HG03575 (cell line): ENCODE data around the gene EML5.
A peak's percentile ranks its signal among the peaks of the same experiment; 100 is the strongest.

Experiments
- ATAC-seq: cut with Tn5 transposase; IDR thresholded peaks from one replicate; pipeline ENCODE4 v1.9.1; 2021; ENCODE audit not compliant: unreplicated experiment, insufficient number of reproducible peaks, low FRiP score; ENCODE audit errors: extremely low read depth

Gene EML5

GRCh38 chr14:88746052-88746451, 46.7 kb downstream of the EML5 start:
- ATAC-seq = no peak

DNA sequence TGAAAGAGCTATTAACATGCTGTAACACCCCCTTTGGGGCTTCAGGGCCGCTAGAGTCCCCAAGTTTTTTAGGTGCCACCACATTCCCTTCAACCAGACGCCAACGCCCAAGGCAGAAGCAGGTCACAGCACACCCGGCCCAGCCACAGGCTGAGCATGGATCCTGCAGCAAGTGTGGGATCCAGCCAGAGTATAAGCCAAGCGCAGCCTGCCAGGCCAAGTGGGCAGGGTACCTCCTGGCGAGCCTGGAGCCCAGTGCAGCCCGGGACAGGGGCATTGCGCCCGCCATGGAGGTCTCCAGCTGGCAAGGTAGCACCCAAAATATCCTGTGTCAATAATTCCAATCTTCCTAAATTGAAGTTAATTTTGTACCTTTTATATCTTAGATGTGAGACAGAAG, 55.5 kb downstream of the EML5 start:
- ATAC-seq = no peak

- no peak for ATAC-seq
These were observed 59.6 kb downstream of the EML5 start for GRCh38 chr14:88733121-88733520.

DNA sequence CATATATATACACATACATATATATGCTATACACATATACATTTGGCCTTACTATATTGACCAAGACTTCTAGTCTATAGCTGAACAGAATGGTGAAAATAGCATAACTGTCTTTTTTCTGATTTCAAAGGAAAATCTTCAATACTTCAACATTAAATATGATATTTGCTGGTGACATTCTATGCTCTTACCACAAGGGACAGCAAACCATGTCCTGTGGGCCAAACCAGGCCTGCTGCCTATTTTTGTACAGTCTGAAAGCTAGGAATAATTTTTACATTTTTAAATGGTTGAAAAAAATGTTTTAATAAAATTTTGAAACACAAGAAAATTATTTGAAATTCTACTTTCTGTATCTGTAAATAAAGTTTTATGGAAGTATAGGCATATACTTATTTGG, 63.6 kb downstream of the EML5 start:
- ATAC-seq = no peak

DNA sequence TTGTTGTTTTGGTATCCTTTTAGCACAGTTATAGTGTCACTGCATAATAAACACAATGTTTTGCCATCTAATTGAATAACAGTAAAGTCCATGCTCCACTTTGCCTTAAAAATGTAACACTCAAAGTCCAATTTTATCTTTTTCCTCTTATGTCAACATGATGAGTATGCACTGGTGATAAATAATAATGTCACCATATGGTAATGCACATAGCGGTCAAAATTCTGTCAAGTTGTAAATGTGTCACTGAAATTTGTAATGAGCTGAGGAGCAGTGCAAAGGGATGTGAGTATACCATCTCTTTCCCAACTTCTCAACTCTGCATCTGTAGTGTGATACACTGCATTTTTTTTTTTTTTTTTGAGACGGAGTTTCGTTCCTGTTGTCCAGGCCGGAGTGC, 65.7 kb downstream of the EML5 start:
- ATAC-seq = no peak

DNA sequence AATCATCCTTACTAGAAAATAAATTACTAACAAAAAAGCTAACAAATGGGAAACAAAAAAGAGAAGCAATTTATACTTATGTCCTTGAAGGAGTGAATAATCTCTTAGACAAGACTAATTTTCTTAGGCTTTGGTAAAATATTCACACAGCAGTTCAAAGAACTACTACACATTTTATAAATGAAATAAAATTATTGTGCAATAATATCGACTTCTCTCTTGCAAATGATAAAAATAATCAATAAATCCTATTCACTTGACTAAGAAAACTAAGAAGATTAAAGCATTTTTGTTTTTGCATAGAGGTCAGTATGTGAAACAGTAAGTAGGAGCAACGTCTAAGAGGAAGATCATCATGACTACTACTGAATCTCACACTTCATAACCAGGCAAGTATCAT, 82.0 kb downstream of the EML5 start:
- no peak for ATAC-seq

DNA sequence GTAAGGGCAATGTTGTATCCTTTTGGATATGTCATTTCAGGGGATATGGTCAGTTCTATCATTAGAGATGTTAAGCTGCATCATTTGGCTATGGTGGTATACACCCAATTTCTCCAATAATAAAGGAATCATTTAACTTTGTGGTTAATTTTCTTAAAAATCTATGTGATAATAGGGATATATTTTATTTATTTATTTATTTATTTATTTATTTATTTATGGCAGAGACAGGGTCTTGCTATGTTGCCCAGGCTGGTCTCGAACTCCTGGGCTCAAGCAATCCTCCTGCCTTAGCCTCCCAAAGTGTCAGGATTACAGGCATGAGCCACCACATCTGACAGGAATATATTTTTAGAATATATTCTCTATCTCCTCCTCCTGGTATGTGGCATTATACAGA, 85.7 kb downstream of the EML5 start:
- no peak for ATAC-seq

- no peak for ATAC-seq
These were observed 86.3 kb downstream of the EML5 start for GRCh38 chr14:88706425-88706824.

DNA sequence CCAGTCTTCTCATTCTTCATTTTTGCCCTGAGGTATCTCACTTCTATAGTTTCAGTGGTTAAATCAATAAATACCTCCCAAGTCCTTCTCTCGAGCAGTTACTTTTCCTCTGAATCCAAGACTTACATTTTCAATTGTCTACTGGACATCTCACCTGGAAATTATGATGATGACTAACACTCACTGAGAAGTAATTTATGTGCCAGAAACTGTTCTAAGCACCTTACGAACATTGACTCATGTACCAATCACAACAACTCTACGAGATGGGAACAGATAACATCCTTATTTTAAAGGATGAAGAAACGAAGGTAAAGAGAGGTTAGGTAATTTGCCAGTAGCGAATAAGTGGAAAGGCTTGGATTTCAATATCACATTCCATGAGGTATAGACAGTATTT, 94.1 kb downstream of the EML5 start:
- no peak for ATAC-seq

DNA sequence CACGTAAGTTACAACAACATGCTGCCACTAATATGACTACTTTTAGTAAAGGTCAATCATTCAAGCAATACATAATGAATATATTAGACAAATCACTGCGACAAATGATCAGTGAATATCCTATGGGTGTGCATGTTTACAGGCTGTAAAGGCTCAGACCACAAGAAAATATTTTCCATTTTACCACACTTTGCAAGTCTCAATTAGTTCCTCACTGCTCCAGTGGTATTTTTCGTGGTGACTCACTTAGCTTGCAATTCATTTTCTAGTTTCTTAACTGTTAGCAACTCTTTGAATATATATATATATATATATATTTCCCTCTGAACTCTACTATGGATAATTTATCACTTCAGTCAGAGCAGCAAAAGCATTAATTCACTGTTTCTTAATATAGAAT, 96.9 kb downstream of the EML5 start:
- ATAC-seq = no peak

DNA sequence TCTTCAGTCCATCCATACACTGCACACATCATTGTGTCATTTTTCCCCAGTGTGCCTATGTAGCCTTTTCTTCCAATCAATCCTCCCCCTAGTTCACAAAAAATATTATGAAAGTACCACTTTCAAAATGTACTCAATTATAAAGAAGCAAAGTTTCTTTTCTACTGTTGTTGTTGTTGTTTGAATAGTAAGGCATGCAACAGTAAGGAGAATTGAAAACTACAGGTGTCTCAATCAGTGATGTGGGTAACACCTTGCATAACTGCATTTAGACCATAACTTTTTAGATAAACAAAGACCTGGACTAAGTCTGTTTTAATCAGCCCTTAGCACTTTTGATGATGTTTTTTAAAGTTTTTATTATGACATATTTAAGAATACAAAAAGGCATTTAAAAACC, 104.4 kb downstream of the EML5 start:
- ATAC-seq = no peak

- ATAC-seq = no peak
These were observed 109.6 kb downstream of the EML5 start for GRCh38 chr14:88683119-88683518.

- ATAC-seq = no peak
These were observed 110.1 kb downstream of the EML5 start for GRCh38 chr14:88682495-88683114.

DNA sequence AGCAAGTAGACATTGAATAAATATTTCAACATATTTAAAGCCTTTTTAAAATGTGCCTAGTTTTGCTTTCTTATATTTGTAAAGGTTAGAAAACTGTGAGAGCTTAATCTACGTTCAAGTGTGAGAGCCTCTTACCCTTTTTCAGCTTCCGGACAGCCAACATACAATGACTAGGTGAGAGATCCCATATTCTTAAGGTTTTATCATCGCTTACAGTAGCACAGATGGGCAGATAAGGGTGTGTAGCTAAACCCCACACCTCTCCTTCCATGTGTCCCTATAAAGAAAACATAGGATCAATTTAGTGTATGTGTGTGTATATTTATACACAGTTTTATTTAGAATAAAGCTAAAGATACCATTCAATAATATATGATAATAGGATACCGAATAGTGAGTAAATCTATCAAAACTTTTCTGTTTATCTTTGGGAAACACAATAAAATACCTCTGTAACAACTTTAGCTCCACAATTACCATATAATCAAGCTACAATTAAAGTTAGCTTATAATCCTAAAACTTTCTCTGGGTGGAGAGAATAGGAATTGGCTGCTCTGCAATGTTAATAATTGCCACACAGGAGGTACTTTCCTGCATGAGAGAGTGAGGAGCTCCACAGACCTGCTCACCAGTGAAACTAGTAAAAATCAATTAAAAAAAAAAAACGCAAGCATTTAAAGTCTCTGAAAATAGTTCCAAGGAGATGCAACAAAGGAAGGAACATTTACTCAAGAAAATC, 110.8 kb downstream of the EML5 start:
- no peak for ATAC-seq

DNA sequence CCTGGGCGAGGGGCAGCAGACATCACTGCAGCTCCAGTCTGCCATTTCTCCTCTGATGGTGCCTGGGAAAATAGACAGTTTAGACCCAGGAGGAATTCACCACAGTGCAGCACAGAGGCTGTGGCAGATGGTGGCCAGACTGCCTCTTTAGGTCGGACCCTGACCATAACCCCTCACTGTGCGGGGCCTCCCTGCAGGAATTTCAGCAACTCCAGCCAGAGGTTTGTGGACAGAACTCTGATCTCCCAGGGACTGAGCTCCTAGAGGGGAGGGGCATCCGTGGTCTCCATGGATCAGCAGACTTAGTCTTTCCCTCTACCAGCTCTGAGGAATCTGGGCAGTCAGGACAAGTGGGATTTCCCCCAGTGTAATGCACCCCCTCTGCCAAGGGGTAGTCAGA, 123.4 kb downstream of the EML5 start:
- no peak for ATAC-seq

- no peak for ATAC-seq
These were observed 124.2 kb downstream of the EML5 start for GRCh38 chr14:88668448-88669116.

- ATAC-seq = peak; percentile 51
These were observed 125.0 kb downstream of the EML5 start for GRCh38 chr14:88667555-88668273.

- no peak for ATAC-seq
These were observed 132.7 kb downstream of the EML5 start for GRCh38 chr14:88660056-88660455.

DNA sequence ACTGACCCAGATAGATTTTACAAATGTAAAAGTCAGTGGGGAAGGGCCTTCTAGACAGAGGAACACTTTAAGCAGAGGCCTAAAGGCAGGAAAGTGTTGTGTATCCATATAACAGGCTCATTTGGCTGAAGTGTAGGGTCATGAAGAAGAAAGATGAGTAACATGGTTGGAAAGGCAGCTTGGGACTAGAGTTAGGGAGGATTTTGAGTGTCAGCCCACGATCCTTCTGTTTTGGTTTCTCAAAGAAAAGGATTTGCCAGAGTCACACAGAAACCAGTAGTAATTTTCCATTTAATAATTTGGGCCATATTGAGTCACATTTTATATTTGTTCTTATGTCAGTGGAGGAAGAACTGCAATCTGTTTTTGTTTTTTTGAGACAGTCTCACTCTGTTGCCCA, 153.5 kb downstream of the EML5 start:
- no peak for ATAC-seq

GRCh38 chr14:88632512-88632911, 160.2 kb downstream of the EML5 start:
- ATAC-seq = no peak
